Endothelial cell (in vitro differentiated cells): ENCODE measurements around the gene SEPTIN14. TPM values are rescaled to one million over a fixed set of nuclear protein-coding genes. Genes with fewer than 3 reads are reported as not detected.

Experiments
- DNase-seq: peaks from one replicate; pipeline ENCODE4 v3.0.0; 2021; ENCODE audit warnings: low spot score
- H3K27ac Mint-ChIP-seq: one replicate; pipeline ENCODE4 v1.8.0; 2021; ENCODE audit warnings: mixed read lengths, inconsistent platforms; ENCODE audit not compliant: unreplicated experiment
- H3K27me3 Mint-ChIP-seq: one replicate; pipeline ENCODE4 v1.8.0; 2021; ENCODE audit warnings: mild to moderate bottlenecking, moderate library complexity, mixed read lengths, inconsistent platforms; ENCODE audit not compliant: unreplicated experiment
- H3K36me3 Mint-ChIP-seq: one replicate; pipeline ENCODE4 v1.8.0; 2021; ENCODE audit warnings: mild to moderate bottlenecking, low read depth, mixed read lengths, inconsistent platforms; ENCODE audit not compliant: unreplicated experiment
- H3K4me1 Mint-ChIP-seq: one replicate; pipeline ENCODE4 v1.8.0; 2021; ENCODE audit warnings: mild to moderate bottlenecking, mixed read lengths, inconsistent platforms; ENCODE audit not compliant: unreplicated experiment
- H3K4me3 Mint-ChIP-seq: one replicate; pipeline ENCODE4 v1.8.0; 2021; ENCODE audit warnings: mild to moderate bottlenecking, mixed read lengths, inconsistent platforms; ENCODE audit not compliant: unreplicated experiment
- H3K9me3 Mint-ChIP-seq: one replicate; pipeline ENCODE4 v1.8.0; 2021; ENCODE audit warnings: mixed read lengths, inconsistent platforms; ENCODE audit not compliant: unreplicated experiment
- total RNA-seq: library from RNA; stranded (reverse); fragmentation: NEBNext Ultra II Directional; extraction: Animal tissue kit (Norgen Biotek cat#: 25700); gene quantifications from one replicate; pipeline ENCODE4 v1.2.1, GENCODE V29; 2021; ENCODE audit not compliant: unreplicated experiment
- TF ChIP-seq, protein P1 (sequence below): fragments of 200-600 bp; sonication (generic); IDR thresholded peaks from one replicate; pipeline ENCODE4 v1.5.0; 2021; ENCODE audit warnings: antibody characterized with exemption; ENCODE audit not compliant: unreplicated experiment

SEPTIN14 gene
- total RNA-seq, 1 donor from 2014 or later: not detected

DNA sequence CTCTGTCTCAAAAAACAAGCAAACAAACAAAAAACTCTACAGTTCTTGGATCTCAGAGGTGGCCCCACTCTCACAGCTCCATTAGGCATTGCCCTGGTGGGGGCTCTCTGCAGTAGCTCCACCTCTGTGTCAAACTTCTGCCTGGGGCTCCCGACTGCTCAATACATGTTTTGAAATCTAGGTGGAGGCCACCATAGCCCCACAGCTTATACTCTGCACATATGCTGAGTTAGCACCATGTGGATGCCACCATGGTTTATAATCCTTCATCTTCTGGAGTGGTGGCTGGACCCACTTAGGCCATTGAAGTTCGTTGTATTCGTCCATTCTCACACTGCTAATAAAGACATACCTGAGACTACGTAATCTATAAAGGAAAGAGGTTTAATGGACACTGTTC is 78.4 kb downstream of the SEPTIN14 start:
- peaks cover 8% of the 10 kb centered on the region for H3K9me3 Mint-ChIP-seq
- no peaks in the 10 kb centered on the region for H3K36me3 Mint-ChIP-seq

GRCh38 chr7:55778631-55779030 is 83.9 kb downstream of the SEPTIN14 start:
- H3K27ac Mint-ChIP-seq: no peak overlapping the region
- TF ChIP-seq, protein P1, sequence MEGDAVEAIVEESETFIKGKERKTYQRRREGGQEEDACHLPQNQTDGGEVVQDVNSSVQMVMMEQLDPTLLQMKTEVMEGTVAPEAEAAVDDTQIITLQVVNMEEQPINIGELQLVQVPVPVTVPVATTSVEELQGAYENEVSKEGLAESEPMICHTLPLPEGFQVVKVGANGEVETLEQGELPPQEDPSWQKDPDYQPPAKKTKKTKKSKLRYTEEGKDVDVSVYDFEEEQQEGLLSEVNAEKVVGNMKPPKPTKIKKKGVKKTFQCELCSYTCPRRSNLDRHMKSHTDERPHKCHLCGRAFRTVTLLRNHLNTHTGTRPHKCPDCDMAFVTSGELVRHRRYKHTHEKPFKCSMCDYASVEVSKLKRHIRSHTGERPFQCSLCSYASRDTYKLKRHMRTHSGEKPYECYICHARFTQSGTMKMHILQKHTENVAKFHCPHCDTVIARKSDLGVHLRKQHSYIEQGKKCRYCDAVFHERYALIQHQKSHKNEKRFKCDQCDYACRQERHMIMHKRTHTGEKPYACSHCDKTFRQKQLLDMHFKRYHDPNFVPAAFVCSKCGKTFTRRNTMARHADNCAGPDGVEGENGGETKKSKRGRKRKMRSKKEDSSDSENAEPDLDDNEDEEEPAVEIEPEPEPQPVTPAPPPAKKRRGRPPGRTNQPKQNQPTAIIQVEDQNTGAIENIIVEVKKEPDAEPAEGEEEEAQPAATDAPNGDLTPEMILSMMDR: no peak
- no peak overlapping the region for H3K4me3 Mint-ChIP-seq
- no peak for DNase-seq
- no peaks in the 10 kb centered on the region for H3K4me1 Mint-ChIP-seq
- no peaks in the 10 kb centered on the region for H3K27me3 Mint-ChIP-seq
- no peaks in the 10 kb centered on the region for H3K36me3 Mint-ChIP-seq
- peaks cover 4% of the 10 kb centered on the region for H3K9me3 Mint-ChIP-seq

More for the DNA sequence above, 78.4 kb downstream of the SEPTIN14 start:
- Mint-ChIP-seq H3K4me3 (no peak overlapping the region), H3K27me3 (peaks cover 3% of the 10 kb centered on the region), H3K27ac (no peak overlapping the region), H3K4me1 (no peaks in the 10 kb centered on the region)
- no peak for DNase-seq
- TF ChIP-seq, protein P1: no peak

DNA sequence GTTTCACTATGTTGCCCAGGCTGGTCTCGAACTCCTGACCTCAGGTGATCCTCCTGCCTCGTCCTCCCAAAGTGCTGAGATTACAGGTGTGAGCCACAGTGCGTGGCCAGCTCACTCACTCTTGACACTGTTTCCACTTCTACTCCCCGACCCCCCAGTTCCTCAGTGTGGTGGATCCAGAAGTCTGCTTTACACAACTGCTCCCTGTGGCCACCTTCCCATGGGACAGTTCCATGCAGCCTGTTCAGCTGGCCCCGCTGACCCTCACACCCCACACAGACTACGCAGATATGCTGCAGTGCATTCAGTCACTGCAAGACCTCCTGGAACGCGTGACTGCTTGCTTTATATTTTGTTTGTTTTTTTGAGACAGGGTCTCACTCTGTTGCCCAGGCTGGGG is 86.4 kb downstream of the SEPTIN14 start:
- TF ChIP-seq, protein P1: no peak
- Mint-ChIP-seq H3K36me3 (no peaks in the 10 kb centered on the region), H3K4me3 (no peak overlapping the region), H3K9me3 (peaks cover 4% of the 10 kb centered on the region), H3K4me1 (no peaks in the 10 kb centered on the region), H3K27ac (no peak overlapping the region), H3K27me3 (no peaks in the 10 kb centered on the region)
- DNase-seq: no peak

GRCh38 chr7:55775051-55775420 is 87.5 kb downstream of the SEPTIN14 start:
- no peaks in the 10 kb centered on the region for H3K27me3 Mint-ChIP-seq
- no peaks in the 10 kb centered on the region for H3K9me3 Mint-ChIP-seq
- no peak overlapping the region for H3K27ac Mint-ChIP-seq
- no peaks in the 10 kb centered on the region for H3K36me3 Mint-ChIP-seq
- H3K4me3 Mint-ChIP-seq: no peak overlapping the region
- H3K4me1 Mint-ChIP-seq: no peaks in the 10 kb centered on the region
- TF ChIP-seq, protein P1: no peak
- no peak for DNase-seq

DNA sequence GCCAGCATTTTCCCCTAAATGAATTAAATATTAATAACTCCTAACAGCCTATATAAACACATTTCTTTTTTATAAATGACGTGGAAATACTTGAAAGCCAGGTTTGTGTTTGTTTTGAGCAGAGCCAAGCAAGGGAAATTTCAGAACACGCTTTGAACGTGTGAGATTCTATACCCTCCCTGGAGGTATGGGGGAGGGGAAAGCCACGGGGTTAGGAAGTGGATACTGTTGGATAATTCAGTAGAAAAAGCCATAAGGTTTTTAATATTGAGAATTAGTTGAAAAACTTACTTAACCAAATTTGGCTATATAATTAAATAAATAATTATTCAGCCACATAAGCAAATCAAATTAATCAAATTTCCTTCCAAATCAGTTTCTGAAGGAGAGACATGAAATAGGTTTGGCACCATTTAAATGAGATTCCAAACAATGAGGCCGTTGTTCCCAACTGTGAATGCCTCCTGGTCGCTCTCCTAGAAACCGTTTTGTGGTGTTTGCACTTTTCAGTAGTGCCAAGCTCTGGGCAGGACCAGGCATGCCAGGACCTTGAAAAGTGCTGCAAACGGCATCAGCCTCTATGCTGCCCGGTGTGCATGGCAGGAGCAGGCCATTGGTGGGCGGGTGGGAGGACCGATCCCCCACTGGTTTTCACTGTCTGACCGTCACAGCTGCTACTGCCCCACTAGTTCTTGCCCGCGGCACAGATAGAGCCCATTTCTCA is 88.1 kb downstream of the SEPTIN14 start:
- Mint-ChIP-seq H3K36me3 (no peaks in the 10 kb centered on the region), H3K4me3 (no peak overlapping the region), H3K27ac (no peak overlapping the region), H3K27me3 (no peaks in the 10 kb centered on the region), H3K9me3 (no peaks in the 10 kb centered on the region), H3K4me1 (no peaks in the 10 kb centered on the region)
- TF ChIP-seq, protein P1: no peak
- no peak for DNase-seq
